WI38 (cell line): Measurements from ENCODE around the gene IL10.

Source experiments
- H3K4me3 ChIP-seq: 2 replicates; pipeline ENCODE4 v1.5.1; 2011; ENCODE audit warnings: low read depth, mild to moderate bottlenecking, control low read depth, low read length
- TF ChIP-seq, protein P1 (sequence below): IDR thresholded peaks from 2 replicates; pipeline ENCODE4 v1.5.1; 2012; ENCODE audit warnings: low read depth, mild to moderate bottlenecking, control low read depth, low read length

The IL10 gene

DNA sequence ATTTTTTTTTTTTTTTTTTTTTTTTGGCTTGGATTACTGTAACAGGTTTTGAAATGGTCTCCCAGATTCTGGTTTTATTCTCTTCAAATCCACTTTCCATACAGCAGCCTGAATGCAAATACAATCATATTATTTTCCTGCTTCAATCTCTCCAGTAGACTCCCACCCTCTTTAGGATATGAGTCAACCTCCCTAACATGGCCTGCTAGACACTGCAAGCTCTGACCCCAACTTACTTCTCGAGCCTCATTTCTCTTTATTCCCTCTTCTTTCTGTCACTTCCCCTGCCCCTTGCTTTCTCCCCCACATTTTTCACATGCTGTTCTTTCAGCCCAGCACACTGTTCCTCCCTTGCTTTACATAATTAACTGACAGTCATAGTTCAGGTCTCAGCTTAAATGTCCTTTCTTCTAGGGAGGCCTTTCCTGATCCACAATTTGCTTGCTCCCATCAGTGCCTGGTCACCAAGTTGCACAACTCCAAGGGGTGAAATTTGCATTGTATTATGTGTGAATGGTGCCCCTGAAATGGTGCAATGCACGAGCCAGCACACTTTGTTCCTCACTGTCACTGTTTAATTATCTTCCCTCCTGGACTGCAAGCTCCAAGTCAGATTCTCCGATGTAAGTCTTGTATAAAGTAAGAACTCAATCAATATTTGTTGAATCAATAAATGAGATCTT is 23.8 kb downstream of the IL10 start:
- H3K4me3 ChIP-seq = no peak overlapping the region
- TF ChIP-seq, protein P1, sequence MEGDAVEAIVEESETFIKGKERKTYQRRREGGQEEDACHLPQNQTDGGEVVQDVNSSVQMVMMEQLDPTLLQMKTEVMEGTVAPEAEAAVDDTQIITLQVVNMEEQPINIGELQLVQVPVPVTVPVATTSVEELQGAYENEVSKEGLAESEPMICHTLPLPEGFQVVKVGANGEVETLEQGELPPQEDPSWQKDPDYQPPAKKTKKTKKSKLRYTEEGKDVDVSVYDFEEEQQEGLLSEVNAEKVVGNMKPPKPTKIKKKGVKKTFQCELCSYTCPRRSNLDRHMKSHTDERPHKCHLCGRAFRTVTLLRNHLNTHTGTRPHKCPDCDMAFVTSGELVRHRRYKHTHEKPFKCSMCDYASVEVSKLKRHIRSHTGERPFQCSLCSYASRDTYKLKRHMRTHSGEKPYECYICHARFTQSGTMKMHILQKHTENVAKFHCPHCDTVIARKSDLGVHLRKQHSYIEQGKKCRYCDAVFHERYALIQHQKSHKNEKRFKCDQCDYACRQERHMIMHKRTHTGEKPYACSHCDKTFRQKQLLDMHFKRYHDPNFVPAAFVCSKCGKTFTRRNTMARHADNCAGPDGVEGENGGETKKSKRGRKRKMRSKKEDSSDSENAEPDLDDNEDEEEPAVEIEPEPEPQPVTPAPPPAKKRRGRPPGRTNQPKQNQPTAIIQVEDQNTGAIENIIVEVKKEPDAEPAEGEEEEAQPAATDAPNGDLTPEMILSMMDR = no peak

DNA sequence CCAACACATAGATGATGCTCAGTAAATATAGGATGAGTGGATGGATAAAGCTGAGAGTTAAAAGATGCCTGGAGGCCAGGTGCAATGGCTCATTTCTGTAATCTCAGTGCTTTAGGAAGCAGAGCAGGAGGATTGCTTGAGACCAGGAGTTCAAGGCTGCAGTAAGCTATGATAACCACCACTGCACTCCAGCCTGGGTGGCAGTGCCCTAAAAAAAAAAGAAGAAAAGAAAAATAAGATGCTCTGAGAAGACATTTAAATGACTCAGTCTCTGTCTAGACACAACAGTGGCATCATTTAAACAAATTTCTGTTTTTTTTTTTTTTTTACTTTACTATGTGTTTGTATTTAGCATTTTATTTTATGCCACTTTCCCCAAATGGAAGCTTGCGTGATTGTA is 27.0 kb downstream of the IL10 start:
- TF ChIP-seq, protein P1 = no peak
- H3K4me3 ChIP-seq = no peak overlapping the region

DNA sequence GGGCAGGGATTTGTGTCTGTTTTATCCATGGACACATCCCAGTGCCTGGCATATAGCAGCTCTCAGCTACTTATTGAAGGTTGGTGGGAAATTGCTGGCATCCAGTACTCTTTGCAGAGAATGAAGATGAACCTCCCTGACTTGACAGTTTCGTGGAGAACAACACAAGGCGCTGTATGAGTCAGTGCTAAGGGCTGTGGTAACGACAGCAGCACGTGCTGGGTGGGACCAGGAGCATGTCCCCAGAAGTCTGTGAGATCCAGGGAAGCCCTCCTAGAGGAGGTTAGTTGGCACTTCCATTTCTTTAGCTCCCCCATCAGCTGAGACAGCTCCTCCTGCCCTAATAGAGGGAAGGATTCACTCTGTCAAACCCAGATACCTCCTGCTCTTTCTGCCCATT is 27.6 kb downstream of the IL10 start:
- no peak overlapping the region for H3K4me3 ChIP-seq
- TF ChIP-seq, protein P1 = no peak

DNA sequence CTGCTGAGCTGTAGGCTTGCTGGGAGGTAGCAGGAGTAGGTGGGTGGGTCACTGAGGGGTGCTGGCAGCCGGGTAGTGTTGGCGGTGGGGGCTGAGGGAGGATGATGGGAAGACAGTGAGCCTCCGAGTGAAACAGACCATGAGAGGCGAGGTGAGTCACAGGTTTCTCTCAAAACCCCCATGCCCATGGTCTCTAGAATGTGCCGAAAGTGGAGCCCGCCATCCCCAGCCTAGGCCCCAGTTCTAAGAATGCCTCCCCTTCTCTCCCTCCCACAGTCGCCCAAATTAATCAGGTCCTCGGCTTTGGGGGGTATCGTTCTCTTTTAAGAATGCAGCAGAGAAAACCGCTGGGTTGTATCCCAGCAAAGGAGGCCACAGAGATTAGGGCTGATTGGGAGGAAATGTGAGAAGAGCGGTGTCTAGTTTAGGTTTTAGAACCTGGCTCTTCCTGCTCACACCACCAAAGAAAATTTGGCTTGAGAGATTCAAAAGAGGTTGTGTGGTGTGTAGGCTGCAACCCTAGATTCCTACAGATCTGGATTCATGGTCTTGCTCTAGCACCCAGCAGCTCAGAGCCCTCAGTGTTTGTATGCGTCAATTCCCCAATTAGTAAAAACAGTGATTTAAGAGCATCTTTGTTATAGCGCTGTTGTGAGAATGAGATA is 29.4 kb downstream of the IL10 start:
- H3K4me3 ChIP-seq = no peak overlapping the region
- TF ChIP-seq, protein P1 = no peak

DNA sequence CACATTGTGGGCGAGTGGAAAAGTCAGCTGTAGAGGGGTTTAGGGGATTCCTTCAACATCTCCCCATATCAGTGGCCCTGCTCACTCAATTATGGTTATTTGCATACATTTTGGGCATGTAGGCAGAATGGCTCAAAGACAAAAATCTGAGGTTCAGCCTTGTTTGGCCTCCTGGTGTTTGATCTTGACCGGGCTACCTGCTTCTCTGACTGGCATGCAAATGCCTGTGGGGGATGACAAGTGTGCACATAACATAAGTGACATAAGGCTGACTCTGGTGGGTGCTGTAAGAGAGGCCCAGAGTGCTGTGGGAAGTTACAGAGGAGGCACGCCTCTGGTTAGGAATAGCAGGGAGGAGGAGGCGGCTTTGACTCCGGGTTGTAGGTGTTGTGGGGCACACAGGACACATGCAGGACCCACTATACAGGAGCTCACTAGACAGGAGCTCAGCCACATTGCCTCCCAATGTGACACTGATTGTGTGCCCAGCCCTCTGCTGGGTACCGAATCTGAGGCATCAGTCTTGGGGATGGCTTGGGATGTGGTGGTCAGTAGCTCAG is 31.1 kb downstream of the IL10 start:
- no peak overlapping the region for H3K4me3 ChIP-seq
- TF ChIP-seq, protein P1 = no peak

DNA sequence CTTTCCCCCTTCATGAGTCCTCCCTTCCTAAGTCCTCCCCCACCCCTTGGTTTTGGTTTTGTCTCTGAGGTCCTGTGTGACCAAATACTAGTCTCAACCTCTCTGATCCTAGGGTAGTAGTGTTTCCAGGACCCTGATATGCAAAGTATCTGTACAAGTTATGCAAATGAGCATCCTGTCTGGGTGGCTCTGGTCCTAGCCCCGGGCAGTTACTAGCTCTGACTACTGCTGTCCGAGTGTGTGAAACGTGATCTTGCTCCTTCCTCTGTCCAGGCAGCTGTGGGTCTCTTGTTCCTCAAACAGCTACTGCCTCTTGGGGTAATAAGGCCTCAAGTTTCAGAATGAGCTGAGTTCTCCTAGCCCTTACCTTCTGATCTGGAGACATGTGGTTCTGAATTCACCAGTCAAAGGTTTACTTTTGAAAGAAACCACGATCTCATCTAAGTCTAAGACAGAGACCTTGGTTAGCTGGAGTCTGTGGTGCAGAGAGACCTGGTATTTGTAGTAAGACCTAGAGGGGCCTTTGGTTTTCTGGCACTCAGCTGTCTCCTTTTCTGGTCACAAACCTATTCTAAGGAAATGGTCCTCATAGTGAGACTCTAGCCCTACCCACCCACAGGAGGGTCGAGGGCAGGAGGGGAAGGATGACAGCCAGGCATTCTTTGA is 32.8 kb downstream of the IL10 start:
- no peak overlapping the region for H3K4me3 ChIP-seq
- TF ChIP-seq, protein P1 = no peak
